DOHH2 (cell line): ENCODE data around the gene METAP1D.

Experiments used
- H3F3A ChIP-seq: fragments of 200-600 bp; sonication (generic), shearing (Covaris generic); 2 replicates; pipeline ENCODE4 v1.6.0; 2016; ENCODE audit warnings: antibody characterized with exemption, mild to moderate bottlenecking; ENCODE audit not compliant: control insufficient read depth, insufficient read depth
- H3K27ac ChIP-seq: fragments of 200-600 bp; sonication (generic); 2 replicates; pipeline ENCODE4 v1.5.1; 2014; ENCODE audit warnings: low read depth, mild to moderate bottlenecking, low read length, moderate library complexity
- H3K27me3 ChIP-seq: fragments of 200-600 bp; sonication (generic); 2 replicates; pipeline ENCODE4 v1.6.1; 2014; ENCODE audit warnings: mild to moderate bottlenecking, low read length, mixed read lengths; ENCODE audit not compliant: control insufficient read depth
- H3K36me3 ChIP-seq: fragments of 200-600 bp; sonication (generic); 2 replicates; pipeline ENCODE4 v1.6.1; 2014; ENCODE audit warnings: mild to moderate bottlenecking, low read length, moderate library complexity, mixed read lengths; ENCODE audit not compliant: control insufficient read depth
- H3K4me1 ChIP-seq: fragments of 200-600 bp; sonication (generic); 2 replicates; pipeline ENCODE4 v1.6.1; 2014; ENCODE audit warnings: mild to moderate bottlenecking, low read length, mixed read lengths; ENCODE audit not compliant: control insufficient read depth
- H3K4me2 ChIP-seq: fragments of 200-600 bp; sonication (generic); 2 replicates; pipeline ENCODE4 v1.6.0; 2014; ENCODE audit warnings: mild to moderate bottlenecking, low read length, moderate library complexity
- H3K4me3 ChIP-seq: fragments of 200-600 bp; sonication (generic); 2 replicates; pipeline ENCODE4 v1.5.1; 2014; ENCODE audit warnings: mild to moderate bottlenecking, low read length, mixed read lengths
- H3K79me2 ChIP-seq: fragments of 200-600 bp; sonication (generic); 2 replicates; pipeline ENCODE4 v1.6.1; 2014; ENCODE audit warnings: mild to moderate bottlenecking, low read length, mixed read lengths; ENCODE audit not compliant: control insufficient read depth
- H3K9me2 ChIP-seq: fragments of 200-600 bp; sonication (generic); replicated peaks from 2 replicates; pipeline ENCODE4 v1.6.1; 2014; ENCODE audit warnings: mild to moderate bottlenecking, low read length, mixed read lengths; ENCODE audit not compliant: control insufficient read depth
- H3K9me3 ChIP-seq: fragments of 200-600 bp; sonication (generic); 2 replicates; pipeline ENCODE4 v1.6.1; 2014; ENCODE audit warnings: antibody characterized with exemption, low read length, mixed read lengths; ENCODE audit not compliant: control insufficient read depth, insufficient read depth
- H4K20me1 ChIP-seq: fragments of 200-600 bp; sonication (generic); 2 replicates; pipeline ENCODE4 v1.6.0; 2014; ENCODE audit warnings: low read depth, mild to moderate bottlenecking, antibody characterized with exemption, low read length, moderate library complexity; ENCODE audit not compliant: control insufficient read depth, insufficient read depth
- EZH2phosphoT487 ChIP-seq: fragments of 200-600 bp; sonication (generic); IDR thresholded peaks from 2 replicates; pipeline ENCODE4 v1.6.1; 2017; ENCODE audit warnings: borderline replicate concordance, mild to moderate bottlenecking, antibody characterized with exemption, low read length, moderate library complexity, mixed read lengths
- TF ChIP-seq, protein P1 (sequence below): fragments of 200-600 bp; sonication (generic); IDR thresholded peaks from one replicate; pipeline ENCODE4 v1.5.1; 2014; ENCODE audit warnings: antibody characterized with exemption, mild to moderate bottlenecking, low read depth, low read length; ENCODE audit not compliant: poor library complexity, severe bottlenecking

The METAP1D gene

DNA sequence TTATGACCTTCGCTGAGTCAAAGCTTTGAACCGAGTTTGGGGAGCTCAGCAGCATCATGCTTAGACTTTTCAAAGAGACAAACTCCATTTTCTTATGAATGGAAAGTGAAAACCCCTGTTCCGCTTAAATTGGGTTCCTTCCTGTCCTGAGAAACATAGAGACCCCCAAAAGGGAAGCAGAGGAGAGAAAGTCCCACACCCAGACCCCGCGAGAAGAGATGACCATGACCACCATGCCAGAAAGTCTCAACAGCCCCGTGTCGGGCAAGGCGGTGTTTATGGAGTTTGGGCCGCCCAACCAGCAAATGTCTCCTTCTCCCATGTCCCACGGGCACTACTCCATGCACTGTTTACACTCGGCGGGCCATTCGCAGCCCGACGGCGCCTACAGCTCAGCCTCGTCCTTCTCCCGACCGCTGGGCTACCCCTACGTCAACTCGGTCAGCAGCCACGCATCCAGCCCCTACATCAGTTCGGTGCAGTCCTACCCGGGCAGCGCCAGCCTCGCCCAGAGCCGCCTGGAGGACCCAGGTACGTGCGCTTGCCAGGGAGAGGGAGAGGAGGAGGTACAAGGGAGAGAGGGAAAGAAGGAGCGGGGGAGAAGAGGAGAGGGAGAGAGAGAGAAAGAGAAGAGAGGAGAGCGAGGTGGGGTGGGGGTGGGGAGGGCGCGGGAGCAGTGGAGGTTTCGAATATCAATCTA lies 85.9 kb downstream of the METAP1D start, which contains the start of gene DLX1:
DLX1 (plus strand) TSS at position 48 of the 700 bp plus-strand sequence; CDS start at position 219, 171 bp downstream.
- Histone ChIP-seq H3K27me3 (peaks cover 85% of the 10 kb centered on the region), H3K4me1 (peaks cover 37% of the 10 kb centered on the region), H3F3A (peaks cover 6% of the 10 kb centered on the region; the same call in 1 of the 2 replicates), H3K27ac (no peak within 1 kb of the TSS), H3K9me2 (no peaks in the 10 kb centered on the region), H3K36me3 (no peaks in the 10 kb centered on the region), H3K79me2 (no peaks in the 10 kb centered on the region), H4K20me1 (no peaks in the 10 kb centered on the region; the same call in 1 of the 2 replicates), H3K4me2 (peak within 1 kb of the TSS; percentile 88), H3K4me3 (peak within 1 kb of the TSS; percentile 85), H3K9me3 (no peaks in the 10 kb centered on the region)
- TF ChIP-seq, protein P1, sequence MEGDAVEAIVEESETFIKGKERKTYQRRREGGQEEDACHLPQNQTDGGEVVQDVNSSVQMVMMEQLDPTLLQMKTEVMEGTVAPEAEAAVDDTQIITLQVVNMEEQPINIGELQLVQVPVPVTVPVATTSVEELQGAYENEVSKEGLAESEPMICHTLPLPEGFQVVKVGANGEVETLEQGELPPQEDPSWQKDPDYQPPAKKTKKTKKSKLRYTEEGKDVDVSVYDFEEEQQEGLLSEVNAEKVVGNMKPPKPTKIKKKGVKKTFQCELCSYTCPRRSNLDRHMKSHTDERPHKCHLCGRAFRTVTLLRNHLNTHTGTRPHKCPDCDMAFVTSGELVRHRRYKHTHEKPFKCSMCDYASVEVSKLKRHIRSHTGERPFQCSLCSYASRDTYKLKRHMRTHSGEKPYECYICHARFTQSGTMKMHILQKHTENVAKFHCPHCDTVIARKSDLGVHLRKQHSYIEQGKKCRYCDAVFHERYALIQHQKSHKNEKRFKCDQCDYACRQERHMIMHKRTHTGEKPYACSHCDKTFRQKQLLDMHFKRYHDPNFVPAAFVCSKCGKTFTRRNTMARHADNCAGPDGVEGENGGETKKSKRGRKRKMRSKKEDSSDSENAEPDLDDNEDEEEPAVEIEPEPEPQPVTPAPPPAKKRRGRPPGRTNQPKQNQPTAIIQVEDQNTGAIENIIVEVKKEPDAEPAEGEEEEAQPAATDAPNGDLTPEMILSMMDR, result no peak
- TF ChIP-seq EZH2phosphoT487, result no peak

DNA sequence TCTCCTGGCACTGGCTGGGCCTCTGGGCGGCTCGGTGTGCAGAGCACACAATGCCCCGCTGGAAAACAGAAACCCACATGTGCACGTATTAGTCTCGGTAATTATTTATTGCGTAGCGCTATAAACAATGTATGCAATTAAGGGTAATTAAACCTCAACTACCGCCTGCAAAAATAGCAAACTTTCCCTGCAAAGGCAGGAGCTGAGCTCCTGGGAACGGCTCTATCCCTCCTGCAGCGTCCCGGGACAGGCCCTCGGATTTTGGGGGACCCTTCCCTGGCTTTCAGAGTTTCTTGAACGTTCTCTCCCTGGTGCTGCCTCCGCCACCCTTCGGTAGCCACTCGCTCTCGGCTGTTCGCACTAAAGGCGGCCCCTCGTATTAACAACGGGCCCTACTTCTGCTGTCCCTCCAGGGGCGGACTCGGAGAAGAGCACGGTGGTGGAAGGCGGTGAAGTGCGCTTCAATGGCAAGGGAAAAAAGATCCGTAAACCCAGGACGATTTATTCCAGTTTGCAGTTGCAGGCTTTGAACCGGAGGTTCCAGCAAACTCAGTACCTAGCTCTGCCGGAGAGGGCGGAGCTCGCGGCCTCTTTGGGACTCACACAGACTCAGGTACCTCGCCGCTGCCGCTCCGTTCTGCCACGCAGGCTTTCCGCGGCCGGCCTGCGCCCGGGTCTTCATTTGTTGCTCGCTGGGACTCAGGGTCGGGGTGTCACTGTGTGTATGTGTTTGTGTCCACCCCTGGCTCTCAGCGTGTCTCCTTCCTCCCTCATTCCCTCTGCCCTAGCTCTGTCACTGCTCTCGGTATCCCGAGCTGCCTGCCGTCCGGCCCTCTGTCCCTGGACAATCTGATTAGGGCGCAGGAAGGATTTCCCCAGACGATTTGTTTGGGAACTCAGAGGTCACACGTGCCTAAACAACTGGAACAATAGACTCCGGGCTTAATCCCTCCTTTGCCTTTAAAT lies 86.8 kb downstream of the METAP1D start:
- TF ChIP-seq, protein P1, result no peak
- peak; percentile 31; the same call in 1 of the 2 replicates for TF ChIP-seq EZH2phosphoT487
- H4K20me1 ChIP-seq, result no peaks in the 10 kb centered on the region; the same call in 1 of the 2 replicates
- H3K9me2 ChIP-seq, result no peaks in the 10 kb centered on the region

DNA sequence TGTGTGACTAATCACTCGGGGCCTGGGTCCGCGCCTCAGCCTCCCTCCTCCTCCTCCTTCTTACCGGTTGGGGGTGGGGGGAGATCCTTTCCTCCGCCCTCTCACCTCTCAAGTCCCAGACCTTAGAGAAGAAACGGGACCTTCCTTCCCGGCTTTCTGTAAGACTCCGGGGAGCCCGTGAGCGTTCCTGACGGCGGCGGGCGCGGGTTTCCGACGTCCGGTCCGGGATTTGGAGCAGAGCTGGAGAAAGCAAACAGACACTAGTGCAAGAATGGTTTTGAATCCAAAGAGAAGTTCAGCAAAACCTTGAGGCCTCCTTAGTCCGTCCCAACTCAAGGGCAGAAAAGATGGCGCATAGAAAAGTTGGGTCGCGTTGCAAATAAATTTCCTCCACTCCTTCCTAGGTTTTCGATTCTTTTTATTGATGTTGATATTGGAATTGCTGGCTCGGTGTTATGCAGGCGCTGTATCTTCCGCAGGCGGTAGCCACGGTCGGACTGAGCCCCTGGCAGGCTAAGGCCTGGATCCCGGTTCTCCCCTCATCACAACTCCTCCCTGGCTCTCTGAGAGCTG lies 87.5 kb downstream of the METAP1D start:
- H3K4me1 ChIP-seq, result peaks cover 37% of the 10 kb centered on the region
- peaks cover 89% of the 10 kb centered on the region for H3K27me3 ChIP-seq
- H3K4me2 ChIP-seq, result no peak overlapping the region
- H3F3A ChIP-seq, result peaks cover 11% of the 10 kb centered on the region; the same call in 1 of the 2 replicates
- H3K9me3 ChIP-seq, result no peaks in the 10 kb centered on the region
- H3K27ac ChIP-seq, result no peak overlapping the region
- H3K36me3 ChIP-seq, result no peaks in the 10 kb centered on the region
- H3K79me2 ChIP-seq, result no peaks in the 10 kb centered on the region
- H3K9me2 ChIP-seq, result no peaks in the 10 kb centered on the region
- no peak for TF ChIP-seq EZH2phosphoT487
- TF ChIP-seq, protein P1, result no peak
- H3K4me3 ChIP-seq, result no peak overlapping the region
- H4K20me1 ChIP-seq, result no peaks in the 10 kb centered on the region; the same call in 1 of the 2 replicates

More for the DNA sequence above, 86.8 kb downstream of the METAP1D start:
- H3K79me2 ChIP-seq, result no peaks in the 10 kb centered on the region
- peaks cover 89% of the 10 kb centered on the region for H3K27me3 ChIP-seq
- peak overlapping the region; percentile 85 for H3K4me3 ChIP-seq
- H3K4me1 ChIP-seq, result peaks cover 37% of the 10 kb centered on the region
- H3K9me3 ChIP-seq, result no peaks in the 10 kb centered on the region
- H3K27ac ChIP-seq, result no peak overlapping the region
- H3F3A ChIP-seq, result peaks cover 6% of the 10 kb centered on the region; the same call in 1 of the 2 replicates
- H3K4me2 ChIP-seq, result peak overlapping the region; percentile 88
- no peaks in the 10 kb centered on the region for H3K36me3 ChIP-seq
